RPMI8226 (cell line): ENCODE data around the gene ITPR3.

ENCODE experiments used
- DNase-seq: peaks from one replicate; pipeline ENCODE4 v3.0.0-alpha.2; 2015

The ITPR3 gene

GRCh38 chr6:33640361-33640760, 19.2 kb downstream of the ITPR3 start:
- no peak for DNase-seq

DNA sequence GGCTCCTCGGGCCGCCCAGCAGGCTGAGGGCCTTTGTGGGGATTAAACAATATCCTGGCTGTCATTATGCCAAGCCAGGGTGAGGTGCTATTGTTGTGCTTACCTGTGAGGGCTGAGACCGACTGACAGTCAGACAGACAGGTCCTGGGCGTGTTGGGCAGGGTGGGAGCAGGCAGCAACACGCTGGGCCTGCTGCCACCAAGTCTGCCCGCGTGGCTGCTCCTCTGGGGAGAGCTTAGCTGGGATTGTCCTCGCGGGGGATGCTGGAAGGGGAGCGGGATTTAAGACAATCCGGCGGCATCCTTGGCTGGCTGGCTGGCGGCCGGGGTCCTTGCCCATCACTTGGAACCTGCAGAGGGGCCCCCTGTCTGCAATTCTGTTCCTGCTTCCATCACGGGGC, 20.0 kb downstream of the ITPR3 start:
- no peak for DNase-seq

GRCh38 chr6:33641602-33642001, 20.5 kb downstream of the ITPR3 start:
- DNase-seq, result no peak

- DNase-seq, result no peak
Observed at GRCh38 chr6:33642897-33643296, 21.8 kb downstream of the ITPR3 start.

DNA sequence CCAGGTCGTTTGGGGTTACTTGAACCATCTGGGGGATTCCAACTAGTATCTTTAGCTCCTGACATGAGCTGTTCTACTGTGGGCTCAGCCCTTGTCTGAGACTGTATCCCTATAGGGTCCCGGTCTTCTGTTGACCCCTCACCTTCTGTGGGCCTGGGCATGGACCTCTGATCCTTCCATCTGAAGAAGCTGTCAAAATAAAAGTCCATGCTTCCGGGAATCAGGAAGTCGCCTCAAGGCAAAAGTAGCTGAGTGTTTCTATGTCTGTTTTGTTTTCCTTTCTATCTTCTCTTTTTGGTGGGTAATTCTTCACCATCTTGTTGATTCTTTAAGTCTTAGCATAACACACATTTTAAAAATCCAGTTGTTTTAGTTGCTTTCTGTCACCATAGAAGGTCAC, 30.3 kb downstream of the ITPR3 start:
- no peak for DNase-seq

DNA sequence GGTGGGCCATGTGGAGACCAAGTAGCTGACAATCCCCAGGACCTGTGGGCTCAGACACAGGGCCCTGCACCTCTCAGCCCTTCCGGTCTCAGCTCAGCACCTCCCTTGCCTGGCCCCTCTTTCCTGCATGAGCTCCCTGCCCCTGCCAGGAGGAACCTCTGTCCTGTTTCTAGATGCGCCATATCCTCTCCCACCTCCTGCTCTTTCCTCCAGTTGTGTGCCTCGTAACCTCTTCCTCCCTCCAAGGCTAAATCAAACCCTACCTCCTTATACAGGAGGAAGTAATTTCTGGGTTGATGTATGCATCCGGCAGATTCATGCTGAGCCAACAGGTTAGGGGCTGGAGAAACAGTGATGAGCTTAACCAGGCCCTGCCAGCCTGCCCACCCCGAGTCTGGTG, 30.9 kb downstream of the ITPR3 start:
- no peak for DNase-seq

DNA sequence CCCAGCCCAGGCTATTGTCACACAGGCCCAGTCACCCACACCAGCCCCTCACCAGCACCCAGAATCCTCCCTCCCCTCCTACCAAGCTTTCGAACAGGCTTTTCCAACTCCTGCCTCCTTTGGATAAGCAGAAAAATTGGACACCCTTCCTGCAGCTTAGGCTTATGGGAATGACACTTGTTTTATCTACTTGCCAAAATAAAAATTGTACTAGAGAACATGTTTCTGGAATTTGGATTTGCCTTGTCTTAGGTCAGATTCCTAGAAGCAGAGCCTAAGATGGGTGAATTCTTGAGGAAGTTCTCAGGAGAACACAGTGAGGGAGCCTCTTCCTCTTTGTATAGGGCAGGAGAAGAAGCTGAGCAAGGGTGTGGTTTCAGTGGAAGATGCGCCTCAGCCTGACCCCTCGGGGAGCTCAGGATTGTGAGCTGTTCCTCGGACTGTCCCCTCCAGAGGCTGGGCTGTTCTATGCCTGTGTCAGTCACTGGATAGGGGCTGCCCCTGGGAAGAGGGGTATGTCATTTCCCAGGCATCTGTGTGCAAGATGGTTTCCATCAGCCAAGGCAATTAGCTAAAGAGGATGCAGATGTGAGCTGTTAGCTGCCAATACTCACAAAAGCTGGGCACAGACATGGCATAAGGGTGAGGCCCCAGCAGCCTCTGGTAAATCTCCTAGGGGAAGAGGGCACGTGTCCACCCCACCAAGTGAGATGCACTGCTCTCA, 33.9 kb downstream of the ITPR3 start:
- no peak for DNase-seq

DNA sequence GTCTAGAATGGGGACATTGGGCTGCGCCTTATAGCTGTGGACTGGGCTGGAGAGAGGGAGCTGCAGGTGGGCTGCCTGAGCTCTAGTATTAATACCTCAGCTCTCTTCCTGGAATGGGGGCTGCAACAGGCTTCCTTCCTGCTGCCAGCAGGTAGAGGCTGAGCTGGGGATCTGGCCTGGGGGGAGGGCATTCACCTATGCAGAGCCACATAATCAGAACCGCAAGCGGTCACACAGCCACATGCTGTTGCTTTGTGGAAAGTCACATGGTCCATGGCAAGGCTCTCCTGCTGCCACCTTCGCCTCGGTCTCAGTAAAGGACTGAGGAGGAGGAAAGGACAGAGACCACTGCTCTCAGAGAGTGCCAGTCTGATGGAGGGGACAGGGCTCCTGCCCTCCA, 35.7 kb downstream of the ITPR3 start:
- no peak for DNase-seq

DNA sequence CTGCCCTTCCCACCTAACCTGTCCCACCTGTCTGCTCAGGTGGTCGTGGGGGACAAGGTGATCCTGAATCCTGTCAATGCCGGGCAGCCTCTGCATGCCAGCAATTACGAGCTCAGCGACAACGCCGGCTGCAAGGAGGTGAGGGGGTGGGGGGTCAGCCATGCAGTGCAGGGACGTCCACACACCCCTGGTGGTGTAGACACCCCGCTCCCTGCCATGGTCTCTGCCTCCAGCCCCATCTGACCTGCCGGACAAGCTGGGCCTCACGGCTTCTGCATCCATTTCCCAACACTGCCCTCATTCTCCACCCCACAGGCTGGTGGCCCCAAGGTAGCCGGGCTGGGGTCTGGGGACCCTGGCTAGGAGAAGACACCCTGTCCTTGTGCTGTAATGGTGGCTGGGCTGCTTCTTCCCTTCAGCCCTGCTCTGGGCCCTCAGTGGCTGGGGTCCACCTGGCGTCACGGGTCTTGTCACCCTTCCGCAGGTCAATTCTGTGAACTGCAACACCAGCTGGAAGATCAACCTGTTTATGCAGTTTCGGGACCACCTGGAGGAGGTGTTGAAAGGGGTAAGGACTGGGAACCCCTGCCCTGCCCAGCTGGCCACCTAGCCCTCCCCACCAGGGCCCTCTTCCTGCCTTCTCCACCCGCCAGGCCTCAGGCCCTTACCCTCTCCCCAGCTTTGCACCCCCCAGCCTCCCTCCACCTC, 38.0 kb downstream of the ITPR3 start:
- no peak for DNase-seq

DNA sequence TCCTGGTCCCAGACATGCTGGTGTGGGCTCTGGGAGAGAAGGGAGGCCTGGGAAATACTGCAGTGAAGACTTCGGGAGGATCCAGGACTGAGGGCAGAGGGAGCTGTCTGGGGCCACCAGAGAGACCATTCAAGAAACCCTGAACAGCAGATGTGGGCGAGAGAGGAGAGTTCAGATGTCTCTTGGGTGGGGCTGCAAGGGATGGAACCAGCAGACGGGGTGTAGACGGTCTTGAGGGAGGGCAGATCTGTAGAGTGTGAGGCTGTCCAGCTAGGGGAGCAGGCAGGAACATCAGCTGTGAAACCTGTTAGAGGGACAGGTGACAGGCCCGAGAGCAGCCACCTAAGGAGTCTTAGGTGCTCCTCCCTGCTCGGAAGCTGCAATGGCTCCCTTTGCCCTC, 38.9 kb downstream of the ITPR3 start:
- DNase-seq, result no peak

DNA sequence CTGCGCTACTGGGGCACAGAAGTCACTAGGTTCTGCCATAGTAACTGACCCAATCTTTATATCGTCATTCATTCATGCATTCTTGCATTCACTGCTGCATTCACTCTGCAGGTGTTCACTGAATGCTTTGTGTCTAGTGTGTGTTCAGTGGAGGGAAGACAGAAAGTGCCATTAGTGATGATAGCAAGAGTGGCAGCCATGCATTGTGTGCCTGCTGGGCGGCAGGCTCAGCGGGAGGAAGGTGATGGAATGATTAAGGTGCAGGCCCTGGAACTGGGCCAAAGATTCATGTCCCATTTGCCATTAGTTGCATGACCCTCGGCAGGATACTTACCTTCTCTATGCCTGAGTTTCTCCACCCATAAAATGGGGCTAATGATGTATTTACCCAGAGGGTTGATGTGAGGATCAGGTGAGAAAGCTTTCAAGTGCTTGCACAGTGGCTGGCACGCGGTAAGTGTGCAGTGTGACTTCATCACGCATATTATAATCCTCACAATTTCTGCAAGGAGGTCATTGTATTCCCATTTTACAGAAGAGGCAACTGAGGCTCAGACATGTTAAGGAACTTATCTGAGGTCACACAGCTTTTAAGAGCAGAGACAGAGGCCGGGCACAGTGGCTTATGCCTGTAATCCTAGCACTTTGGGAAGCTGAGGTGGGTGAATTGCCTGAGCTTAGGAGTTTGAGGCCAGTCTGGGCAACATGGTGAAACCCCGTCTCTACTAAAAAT, 40.1 kb downstream of the ITPR3 start:
- no peak for DNase-seq

DNA sequence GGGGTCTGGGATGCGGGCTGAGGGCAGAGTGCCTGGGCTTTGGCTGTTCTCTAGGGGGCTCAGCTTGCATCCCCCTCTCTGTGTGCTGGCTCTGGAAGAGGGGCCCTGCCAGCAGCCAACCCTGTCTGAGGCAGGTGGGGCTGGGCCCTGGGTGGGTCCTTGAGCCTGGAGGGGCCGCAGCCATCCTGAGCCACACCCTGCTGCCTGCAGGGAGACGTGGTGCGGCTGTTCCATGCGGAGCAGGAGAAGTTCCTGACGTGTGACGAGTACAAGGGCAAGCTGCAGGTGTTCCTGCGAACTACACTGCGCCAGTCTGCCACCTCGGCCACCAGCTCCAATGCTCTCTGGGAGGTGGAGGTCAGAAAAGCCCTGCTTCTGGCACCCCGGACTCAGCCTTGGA, 41.2 kb downstream of the ITPR3 start:
- DNase-seq, result no peak

DNA sequence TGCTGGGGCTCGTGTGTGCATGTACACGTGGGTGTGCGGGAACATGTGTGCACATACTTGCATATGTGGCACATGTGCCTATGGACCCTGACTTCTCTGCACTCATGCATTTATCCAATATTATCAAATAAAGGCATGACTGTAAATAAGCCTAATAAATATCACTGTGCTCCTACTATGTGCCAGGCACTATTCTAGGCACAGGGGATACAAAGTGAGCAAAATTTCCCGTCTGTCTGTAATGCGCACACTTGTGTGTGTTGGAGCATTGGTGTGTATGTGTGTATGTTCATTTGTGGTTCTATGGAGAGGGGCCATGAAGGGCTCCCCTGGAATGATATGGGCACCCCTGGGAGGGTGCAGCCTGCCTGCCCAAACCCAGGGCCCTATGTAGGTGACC, 41.9 kb downstream of the ITPR3 start:
- no peak for DNase-seq

DNA sequence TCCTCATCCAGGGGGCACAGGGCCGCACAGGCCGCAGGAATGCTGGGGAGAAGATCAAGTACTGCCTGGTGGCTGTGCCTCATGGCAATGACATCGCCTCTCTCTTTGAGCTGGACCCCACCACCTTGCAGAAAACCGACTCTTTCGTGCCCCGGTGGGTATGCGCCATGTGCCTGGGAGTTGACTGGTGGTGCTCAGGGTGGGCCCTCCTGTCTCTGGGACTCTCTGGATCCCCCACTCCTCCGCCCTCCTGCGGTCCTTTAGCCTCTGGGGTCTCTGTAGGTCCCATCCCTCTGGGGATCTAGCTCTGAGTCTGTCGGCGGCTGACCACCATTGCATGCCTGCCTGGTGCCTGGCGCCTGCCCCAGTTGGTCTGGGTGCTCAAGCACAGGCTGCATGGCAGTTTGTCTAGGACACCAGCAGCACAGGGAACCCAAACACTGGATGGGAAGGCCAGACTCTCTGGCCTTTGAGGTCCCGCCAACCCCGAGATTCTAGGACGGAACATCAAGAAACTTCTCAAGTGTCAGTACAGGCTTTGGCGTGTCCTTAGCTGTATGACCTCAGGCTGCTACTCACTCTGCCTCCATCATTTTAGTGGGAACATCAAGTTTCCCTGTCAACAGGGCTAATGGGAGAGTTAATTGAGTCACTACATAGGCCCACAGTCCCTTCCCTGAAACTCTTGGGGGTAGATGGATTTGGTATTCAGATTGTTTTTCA, 42.8 kb downstream of the ITPR3 start:
- no peak for DNase-seq

DNA sequence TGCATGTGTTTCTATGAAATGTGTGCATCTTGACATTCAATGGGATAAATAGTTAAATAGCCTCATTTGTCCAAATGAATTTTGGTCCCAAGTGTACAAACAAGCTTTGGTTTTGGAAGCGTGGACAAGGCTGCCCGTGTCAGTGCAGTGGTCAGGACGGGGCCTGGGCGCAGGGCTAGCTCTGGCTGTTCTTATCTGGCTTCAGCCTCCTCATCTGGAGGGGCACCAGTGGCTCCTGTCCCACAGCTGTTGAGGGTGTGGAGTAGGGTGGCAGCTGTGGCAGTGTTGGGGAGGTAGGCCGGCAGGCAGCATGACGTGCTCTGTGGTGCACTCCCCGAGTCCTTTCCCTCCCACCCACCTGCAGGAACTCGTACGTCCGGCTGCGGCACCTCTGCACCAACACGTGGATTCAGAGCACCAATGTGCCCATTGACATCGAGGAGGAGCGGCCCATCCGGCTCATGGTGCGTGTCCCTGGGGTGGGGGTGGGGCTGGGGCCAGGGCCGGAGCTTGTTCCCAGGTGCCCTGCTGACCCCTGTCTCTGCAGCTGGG, 43.5 kb downstream of the ITPR3 start:
- no peak for DNase-seq

GRCh38 chr6:33665957-33666356, 44.8 kb downstream of the ITPR3 start:
- DNase-seq, result no peak

DNA sequence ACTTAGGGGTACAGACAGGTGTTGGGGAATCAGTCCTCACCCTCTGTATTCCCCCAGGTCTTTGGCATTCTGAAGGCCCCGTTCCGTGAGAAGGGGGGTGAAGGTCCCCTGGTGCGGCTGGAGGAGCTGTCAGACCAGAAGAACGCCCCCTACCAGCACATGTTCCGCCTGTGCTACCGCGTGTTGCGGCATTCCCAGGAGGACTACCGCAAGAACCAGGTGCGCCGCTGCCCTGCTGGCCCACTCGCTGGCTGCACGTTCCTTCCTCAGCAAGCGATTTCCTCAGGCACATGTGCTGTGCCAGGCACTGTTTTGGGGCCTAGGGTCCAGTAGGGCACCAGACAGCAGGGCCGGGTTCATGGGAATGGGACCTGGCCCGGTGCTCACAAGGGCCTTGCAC, 46.0 kb downstream of the ITPR3 start:
- no peak for DNase-seq

- DNase-seq, result no peak
Observed at GRCh38 chr6:33667776-33668175, 46.7 kb downstream of the ITPR3 start.

DNA sequence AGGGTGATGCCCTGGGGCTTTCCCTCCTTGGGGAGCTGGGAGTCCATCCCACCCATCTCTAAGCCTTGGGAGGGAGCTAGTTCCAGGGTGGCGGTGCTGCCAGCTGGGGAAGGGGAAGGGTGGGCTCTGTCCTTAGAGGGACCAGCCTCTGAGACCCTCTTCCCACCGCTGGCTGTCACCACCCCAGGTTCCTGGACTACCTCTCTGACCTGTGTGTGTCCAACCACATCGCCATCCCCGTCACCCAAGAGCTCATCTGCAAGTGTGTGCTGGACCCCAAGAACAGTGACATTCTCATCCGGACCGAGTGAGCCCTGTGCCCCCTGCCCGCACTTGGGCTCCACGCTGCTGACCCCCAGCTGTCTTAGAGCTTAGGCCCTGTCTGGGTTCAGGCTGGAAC, 47.2 kb downstream of the ITPR3 start:
- DNase-seq, result no peak

DNA sequence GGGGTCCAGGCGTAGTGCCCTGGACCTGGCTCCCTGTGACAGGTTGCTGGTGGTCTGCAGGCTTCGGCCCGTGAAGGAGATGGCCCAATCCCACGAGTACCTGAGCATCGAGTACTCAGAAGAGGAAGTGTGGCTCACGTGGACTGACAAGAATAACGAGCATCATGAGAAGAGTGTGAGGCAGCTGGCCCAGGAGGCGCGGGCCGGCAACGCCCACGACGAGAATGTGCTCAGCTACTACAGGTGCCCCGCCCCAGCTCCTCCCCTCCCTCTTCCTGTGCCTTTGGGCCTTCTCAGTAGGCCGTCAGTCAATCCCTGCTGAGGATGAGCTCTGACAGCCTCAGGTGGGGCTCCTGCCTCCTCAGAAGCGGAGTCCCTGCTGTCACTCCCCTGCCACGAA, 47.8 kb downstream of the ITPR3 start:
- no peak for DNase-seq

DNA sequence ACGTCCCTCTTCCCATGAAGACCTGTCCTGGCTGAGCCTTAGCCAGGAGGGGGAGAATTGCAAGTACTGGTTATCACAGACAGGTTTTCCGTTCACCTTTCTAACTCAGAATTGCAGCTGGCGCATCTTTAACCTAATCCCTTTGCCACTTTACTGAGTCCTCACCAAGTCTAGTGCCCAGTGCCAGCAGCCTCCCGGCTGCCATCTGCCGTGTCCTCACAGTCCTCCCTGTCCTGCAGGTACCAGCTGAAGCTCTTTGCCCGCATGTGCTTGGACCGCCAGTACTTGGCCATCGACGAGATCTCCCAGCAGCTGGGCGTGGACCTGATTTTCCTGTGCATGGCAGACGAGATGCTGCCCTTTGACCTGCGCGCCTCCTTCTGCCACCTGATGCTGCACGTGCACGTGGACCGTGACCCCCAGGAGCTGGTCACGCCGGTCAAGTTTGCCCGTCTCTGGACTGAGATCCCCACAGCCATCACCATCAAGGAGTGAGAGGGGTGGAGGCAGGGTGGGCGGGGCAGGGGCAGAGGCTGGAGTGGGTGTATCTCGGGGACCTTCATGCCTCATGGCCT, 49.1 kb downstream of the ITPR3 start:
- DNase-seq, result no peak

DNA sequence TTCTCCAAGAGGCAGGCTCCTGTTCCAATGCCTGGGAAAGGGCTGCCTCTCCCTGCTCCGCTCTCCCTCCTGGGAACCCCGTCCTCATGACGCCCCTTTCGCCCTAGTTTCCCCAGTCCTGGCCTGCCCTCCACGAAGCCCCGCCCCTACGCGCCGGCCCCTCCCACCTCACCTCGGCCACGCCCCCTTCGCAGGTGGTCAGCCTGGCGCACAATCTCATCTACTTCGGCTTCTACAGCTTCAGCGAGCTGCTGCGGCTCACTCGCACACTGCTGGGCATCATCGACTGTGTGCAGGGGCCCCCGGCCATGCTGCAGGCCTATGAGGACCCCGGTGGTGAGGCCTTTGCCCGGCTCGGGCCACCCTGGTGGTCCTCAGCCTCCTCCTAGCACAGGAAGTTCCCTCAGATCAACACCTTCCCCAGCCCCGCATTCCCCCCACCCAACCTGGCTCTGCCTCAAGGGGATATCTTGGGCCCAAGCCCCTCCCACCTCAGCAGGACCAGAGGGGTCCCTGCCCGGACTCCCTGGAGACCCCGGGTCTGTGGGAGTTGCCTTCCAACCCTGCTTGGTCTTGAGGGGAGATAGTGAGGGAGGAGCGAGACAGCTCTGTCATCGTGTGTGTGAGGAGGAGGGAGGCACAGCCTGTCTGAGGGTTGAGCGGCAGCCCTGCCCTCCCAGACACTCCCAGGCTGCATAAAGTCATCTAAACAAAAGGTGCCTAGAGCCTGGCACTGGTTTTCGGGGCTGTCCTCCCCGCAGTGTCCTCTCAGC, 50.0 kb downstream of the ITPR3 start:
- no peak for DNase-seq
